GM12874 (cell line): ENCODE results near the gene FHOD3.

Experiments used
- CTCF ChIP-seq: IDR thresholded peaks from 2 replicates; pipeline ENCODE4 v1.5.1; 2011; ENCODE audit warnings: low read depth, mild to moderate bottlenecking, control low read depth, low read length, moderate library complexity; ENCODE audit not compliant: insufficient read depth

Gene FHOD3

GRCh38 chr18:36441426-36442240, 144.1 kb downstream of the FHOD3 start:
- no peak for TF ChIP-seq CTCF

DNA sequence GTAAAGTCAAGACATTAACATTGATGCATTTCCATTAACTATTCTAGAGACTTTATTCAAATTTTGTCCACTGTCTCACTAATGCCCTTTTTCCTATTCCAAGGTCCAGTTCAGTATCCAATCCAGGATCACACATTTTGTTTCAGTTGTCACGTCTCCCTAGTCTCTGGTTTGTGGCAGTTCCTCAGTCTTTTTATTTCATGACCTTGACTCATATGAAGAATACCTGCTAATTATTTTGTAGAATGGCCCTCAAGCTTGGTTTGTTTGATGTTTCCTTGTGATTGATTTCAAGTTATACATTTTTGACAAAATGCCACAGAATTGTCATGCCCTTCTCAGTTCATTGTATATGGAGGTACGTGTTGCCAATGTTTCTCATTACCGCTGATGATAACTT, 145.2 kb downstream of the FHOD3 start:
- no peak for TF ChIP-seq CTCF

GRCh38 chr18:36446059-36446458, 148.5 kb downstream of the FHOD3 start:
- no peak for TF ChIP-seq CTCF

DNA sequence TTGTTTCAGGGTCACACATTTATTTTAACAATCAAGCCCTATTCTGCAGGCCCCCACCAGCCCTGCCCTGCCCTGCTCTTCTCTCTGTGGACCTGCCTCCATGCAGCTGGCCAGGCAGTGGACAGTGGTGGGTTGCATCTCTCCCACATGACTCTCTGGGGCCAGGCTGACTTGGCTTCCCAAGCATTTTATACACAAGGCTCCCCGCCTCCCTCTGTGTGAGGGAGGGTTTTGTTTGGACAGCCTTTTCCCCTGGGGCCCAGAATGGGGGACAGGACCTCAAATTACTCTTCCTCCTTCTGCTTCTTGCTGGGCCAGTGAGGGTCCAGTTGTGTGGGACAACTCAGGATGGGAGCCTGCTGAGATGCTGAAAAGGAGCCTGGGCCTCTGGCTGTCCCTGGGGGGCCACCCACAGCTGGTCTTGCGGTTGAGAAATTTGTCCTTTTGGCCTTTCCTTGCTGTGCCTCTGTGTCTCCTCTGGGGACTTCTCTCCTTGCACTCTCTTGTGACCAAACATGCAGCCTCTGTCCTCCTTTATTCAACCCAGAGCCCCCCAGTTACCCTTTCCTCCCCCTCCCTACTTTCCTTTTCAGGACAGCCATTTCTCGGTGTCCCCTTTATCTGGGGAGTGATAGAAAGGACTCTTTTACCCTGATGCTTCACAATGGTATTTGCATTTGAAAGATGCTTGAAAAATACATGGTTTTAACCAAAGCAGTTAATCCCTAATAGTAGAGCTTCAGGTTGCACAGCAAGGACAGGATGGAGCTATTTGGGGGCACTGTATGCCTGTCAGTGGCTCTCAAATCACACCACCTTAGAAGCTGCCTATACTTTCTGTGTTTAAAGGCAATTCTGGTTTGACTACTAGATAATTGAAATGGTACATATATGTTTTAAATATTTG, 151.1 kb downstream of the FHOD3 start:
- TF ChIP-seq CTCF, result no peak

- no peak for TF ChIP-seq CTCF
Measured at GRCh38 chr18:36449451-36449850, 151.9 kb downstream of the FHOD3 start.

DNA sequence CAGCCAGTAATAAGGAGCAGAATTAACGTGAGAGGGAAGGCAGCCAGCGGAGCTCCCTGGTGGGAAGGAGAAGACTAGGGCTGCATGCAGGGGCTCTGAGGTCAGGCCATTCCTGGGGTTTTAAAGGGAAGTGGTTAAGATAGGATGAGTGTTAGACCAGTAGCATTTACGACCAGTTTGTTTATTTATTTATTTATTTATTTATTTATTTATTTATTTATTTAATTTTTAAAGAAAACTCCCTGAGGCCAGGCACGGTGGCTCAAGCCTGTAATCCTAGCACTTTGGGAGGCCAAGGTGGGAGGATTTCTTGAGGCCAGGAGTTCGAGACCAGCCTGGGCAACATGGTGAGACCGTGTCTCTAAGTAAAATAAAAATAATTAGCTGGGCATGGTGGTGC, 152.8 kb downstream of the FHOD3 start:
- no peak for TF ChIP-seq CTCF

- TF ChIP-seq CTCF, result no peak
Measured at GRCh38 chr18:36451454-36452251, 154.1 kb downstream of the FHOD3 start.
